NCI-H2196 treated with DMSO at 0.1 percent for 48 hours (cell line): ENCODE measurements around the gene ASB13.

Experiments used
- DNase-seq: peaks from one replicate; lab custom pipeline; 2025; ENCODE audit not compliant: unreplicated experiment; lab: John Stamatoyannopoulos, UW

The ASB13 gene

GRCh38 chr10:5591336-5591824 lies 75.0 kb downstream of the ASB13 start:
- no peak for DNase-seq

- no peak for DNase-seq
Measured at GRCh38 chr10:5590816-5591215, 75.6 kb downstream of the ASB13 start.

GRCh38 chr10:5589661-5590511 lies 76.5 kb downstream of the ASB13 start:
- no peak for DNase-seq

- no peak for DNase-seq
Measured at GRCh38 chr10:5589011-5589660, 77.3 kb downstream of the ASB13 start.
